Esophagus (tissue), 2 donors: ENCODE results near the gene ASH1L. TPM values are rescaled to one million over a fixed set of nuclear protein-coding genes. Genes with fewer than 3 reads are reported as not detected.
"Not testable (repeated sequence)": the region's sequence is repeated elsewhere in the genome, so short reads cannot be mapped to it uniquely, and the experiment has no call there.

Source experiments
- H3K27ac ChIP-seq, 2 donors: one replicate each; pipeline ENCODE4 v1.5.1; 2013; ENCODE audit warnings: low read depth in 2 of 2, mild to moderate bottlenecking in 2 of 2, inconsistent platforms in 1 of 2, low read length in 1 of 2, moderate library complexity in 1 of 2
- H3K27me3 ChIP-seq, 2 donors: one replicate each; pipeline ENCODE4 v1.6.1; 2013; ENCODE audit warnings: low read length in 2 of 2, control low read depth in 1 of 2, mild to moderate bottlenecking in 1 of 2; ENCODE audit not compliant: insufficient read depth in 2 of 2, control insufficient read depth in 1 of 2
- H3K36me3 ChIP-seq, 2 donors: one replicate each; pipeline ENCODE4 v1.6.1; 2013; ENCODE audit warnings: low read length in 1 of 2; ENCODE audit not compliant: control insufficient read depth in 2 of 2, insufficient read depth in 2 of 2
- H3K4me1 ChIP-seq, 2 donors: one replicate each; pipeline ENCODE4 v1.6.1; 2013; ENCODE audit warnings: low read length in 1 of 2; ENCODE audit not compliant: control insufficient read depth in 2 of 2, insufficient read depth in 2 of 2
- H3K4me3 ChIP-seq, 2 donors: one replicate each; pipeline ENCODE4 v1.5.1; 2013; ENCODE audit warnings: low read length in 2 of 2, mild to moderate bottlenecking in 2 of 2, low read depth in 1 of 2, moderate library complexity in 1 of 2
- H3K9me3 ChIP-seq, 2 donors: one replicate each; pipeline ENCODE4 v1.6.1; 2013; ENCODE audit warnings: mild to moderate bottlenecking in 2 of 2, low read depth in 1 of 2, low read length in 1 of 2, moderate library complexity in 1 of 2; ENCODE audit not compliant: control insufficient read depth in 2 of 2, insufficient read depth in 1 of 2
- WGBS, 2 donors: extraction: QIAGEN DNeasy Blood & Tissue Kit; methylation state at CpG; one replicate each; pipeline ENCODE4 v1.1.7; 2013; 5-methylcytosine and 5-hydroxymethylcytosine counted together
- polyA plus RNA-seq, 2 donors: library from polyadenylated mRNA; stranded (reverse); fragments of 200-250 nt; gene quantifications; one replicate each; pipeline ENCODE4 v1.2.3, GENCODE V29; 2013
- donor health status: healthy with polysubstance abuse.
- donor health status: Bipolar disorder and iron deficiency.

ASH1L gene
- polyA plus RNA-seq, 2 donors: 5.9 to 7.2 TPM

- Histone ChIP-seq H3K27me3 (no peaks in the 10 kb centered on the region), H3K36me3 (no peaks in the 10 kb centered on the region), H3K4me1 (no peaks in the 10 kb centered on the region), H3K9me3 (no peaks in the 10 kb centered on the region), H3K4me3 (no peak overlapping the region), H3K27ac (no peak overlapping the region)
- 83 to 84% methylated on average over 2 of the region's 2 CpGs for WGBS, 2 donors
These were observed 33.5 kb downstream of the ASH1L start for GRCh38 chr1:155529109-155529508.

- Histone ChIP-seq H3K27ac (no peak overlapping the region), H3K9me3 (no peaks in the 10 kb centered on the region), H3K36me3 (no peaks in the 10 kb centered on the region), H3K4me3 (no peak overlapping the region), H3K4me1 (no peaks in the 10 kb centered on the region), H3K27me3 (no peaks in the 10 kb centered on the region)
- 77 to 81% methylated on average over 6 of the region's 6 CpGs for WGBS, 2 donors
These were observed 34.9 kb downstream of the ASH1L start for GRCh38 chr1:155527677-155528076.

DNA sequence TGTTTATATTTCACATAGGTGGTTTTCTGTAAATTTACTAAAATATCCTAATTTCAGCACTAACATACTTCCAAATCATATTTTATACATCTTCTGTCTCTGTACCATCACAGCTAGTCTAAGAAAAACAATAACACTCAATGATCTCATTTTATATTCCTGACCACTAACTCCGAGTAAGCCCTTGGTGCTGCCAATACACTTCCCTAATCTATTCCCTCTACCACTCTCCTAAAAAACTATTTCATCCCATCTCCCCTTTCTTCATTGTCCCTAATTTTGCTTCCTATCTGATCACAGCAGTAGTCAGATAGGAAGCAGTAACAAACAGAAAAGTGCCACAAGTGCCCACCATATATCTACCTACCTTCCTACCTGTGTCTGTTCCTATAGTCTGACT lies 36.2 kb downstream of the ASH1L start:
- Histone ChIP-seq H3K27me3 (no peaks in the 10 kb centered on the region), H3K4me3 (no peak overlapping the region), H3K9me3 (no peaks in the 10 kb centered on the region), H3K36me3 (no peaks in the 10 kb centered on the region), H3K27ac (no peak overlapping the region), H3K4me1 (no peaks in the 10 kb centered on the region)
- 88% methylated on average over 1 of the region's 1 CpG for WGBS, 2 donors

GRCh38 chr1:155522069-155522468 lies 40.5 kb downstream of the ASH1L start:
- H3K27me3 ChIP-seq: no peaks in the 10 kb centered on the region
- H3K36me3 ChIP-seq: peaks cover 0 to 4% of the 10 kb centered on the region in 2 donors
- H3K9me3 ChIP-seq: no peaks in the 10 kb centered on the region
- H3K4me1 ChIP-seq: no peaks in the 10 kb centered on the region
- WGBS, 2 donors: 90 to 94% methylated on average over 2 of the region's 2 CpGs
- H3K27ac ChIP-seq: no peak overlapping the region
- H3K4me3 ChIP-seq: no peak overlapping the region

DNA sequence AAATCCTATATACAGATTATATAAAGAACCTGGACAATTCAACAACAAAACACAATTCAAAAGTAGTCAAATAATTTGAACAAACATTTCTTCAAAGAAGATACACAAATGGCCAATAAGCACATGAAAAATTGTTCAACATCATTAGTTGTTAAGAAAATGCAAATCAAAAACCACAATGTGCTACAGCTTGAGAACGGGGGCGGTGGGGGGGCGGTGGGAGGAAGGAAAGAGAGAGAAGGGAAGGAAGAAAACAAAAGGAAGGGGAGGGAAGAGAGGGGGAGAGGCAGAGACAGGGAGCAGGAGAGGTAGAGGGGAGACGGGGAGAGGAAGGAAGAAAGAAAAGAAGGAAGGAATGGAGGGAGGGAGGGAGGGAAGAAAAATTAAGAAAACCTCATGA lies 44.1 kb downstream of the ASH1L start:
- H3K27me3 ChIP-seq: no peaks in the 10 kb centered on the region
- WGBS, 2 donors: 80 to 83% methylated on average over 4 of the region's 4 CpGs
- H3K27ac ChIP-seq: no peak overlapping the region
- H3K4me1 ChIP-seq: no peaks in the 10 kb centered on the region
- H3K9me3 ChIP-seq: no peaks in the 10 kb centered on the region
- H3K36me3 ChIP-seq: peaks cover 0 to 4% of the 10 kb centered on the region in 2 donors
- H3K4me3 ChIP-seq: no peak overlapping the region

GRCh38 chr1:155514582-155515187 lies 47.9 kb downstream of the ASH1L start:
- Histone ChIP-seq H3K27ac (no peak overlapping the region), H3K4me3 (no peak overlapping the region), H3K27me3 (no peaks in the 10 kb centered on the region), H3K9me3 (no peaks in the 10 kb centered on the region), H3K36me3 (peaks cover 0 to 3% of the 10 kb centered on the region in 2 donors), H3K4me1 (no peaks in the 10 kb centered on the region)
- WGBS, 2 donors: 86 to 87% methylated on average over 14 of the region's 14 CpGs

GRCh38 chr1:155513300-155513916 lies 49.2 kb downstream of the ASH1L start:
- Histone ChIP-seq H3K4me1 (no peaks in the 10 kb centered on the region), H3K9me3 (no peaks in the 10 kb centered on the region), H3K27ac (no peak overlapping the region), H3K36me3 (peaks cover 0 to 2% of the 10 kb centered on the region in 2 donors), H3K4me3 (no peak overlapping the region), H3K27me3 (no peaks in the 10 kb centered on the region)
- 86 to 96% methylated on average over 3 of the region's 3 CpGs for WGBS, 2 donors

GRCh38 chr1:155511385-155511784 lies 51.2 kb downstream of the ASH1L start:
- not testable (repeated sequence) for H3K4me3 ChIP-seq, H3K36me3 ChIP-seq, H3K4me1 ChIP-seq, H3K9me3 ChIP-seq, H3K27me3 ChIP-seq
- H3K27ac ChIP-seq: peak overlapping the region in 1 of 2 donors; percentile 10
- 77 to 82% methylated on average over 6 of the region's 6 CpGs for WGBS, 2 donors

- Histone ChIP-seq H3K27ac (no peak overlapping the region), H3K9me3 (no peaks in the 10 kb centered on the region), H3K4me3 (no peak overlapping the region), H3K27me3 (no peaks in the 10 kb centered on the region), H3K4me1 (no peaks in the 10 kb centered on the region), H3K36me3 (peaks cover 0 to 2% of the 10 kb centered on the region in 2 donors)
- WGBS, 2 donors: 75 to 86% methylated on average over 2 of the region's 2 CpGs
These were observed 53.5 kb downstream of the ASH1L start for GRCh38 chr1:155509064-155509463.

DNA sequence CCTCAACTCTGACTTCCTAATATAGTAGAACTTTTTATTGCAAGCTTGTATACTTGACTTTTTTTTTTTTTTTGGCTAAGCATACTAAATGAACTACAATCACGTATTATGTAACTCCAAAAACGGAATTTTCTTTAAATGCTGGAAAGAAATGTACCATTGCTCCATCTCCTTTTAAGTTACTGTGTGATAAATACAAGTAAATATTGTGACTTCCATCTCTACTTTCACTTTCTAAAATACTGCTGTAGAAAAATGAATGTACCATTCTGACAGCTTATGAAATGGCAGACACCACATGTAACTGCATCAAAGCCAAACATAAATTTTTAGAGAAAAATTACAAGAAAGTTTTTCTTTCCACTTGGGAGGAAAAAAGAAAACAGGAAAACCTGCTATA lies 54.7 kb downstream of the ASH1L start:
- Histone ChIP-seq H3K4me1 (no peaks in the 10 kb centered on the region), H3K27me3 (no peaks in the 10 kb centered on the region), H3K27ac (no peak overlapping the region), H3K9me3 (no peaks in the 10 kb centered on the region), H3K36me3 (peaks cover 0 to 2% of the 10 kb centered on the region in 2 donors), H3K4me3 (no peak overlapping the region)
- 39 to 40% methylated on average over 2 of the region's 2 CpGs for WGBS, 2 donors
